CD14-positive monocyte (primary cell): ENCODE results near the gene FBXO11. TPM values are rescaled to one million over a fixed set of nuclear protein-coding genes. Genes with fewer than 3 reads are reported as not detected.

Experiments used
- DNase-seq, 3 donors: peaks; one replicate each; pipeline ENCODE4 v3.0.0-alpha.2; 2011 to 2022
- H2AFZ ChIP-seq: 2 replicates; pipeline ENCODE4 v1.6.0; 2012; ENCODE audit warnings: mild to moderate bottlenecking, low read depth, low read length, inconsistent platforms; ENCODE audit not compliant: insufficient read depth, poor library complexity, severe bottlenecking
- H3K27ac ChIP-seq, 2 donors: 1 replicate in 1 of 2; 2 replicates in 1 of 2; pipeline ENCODE4 v1.5.1; 2012 to 2013; ENCODE audit warnings: low read length in 2 of 2, control low read depth in 1 of 2, inconsistent platforms in 1 of 2, low read depth in 1 of 2, mild to moderate bottlenecking in 1 of 2
- H3K27me3 ChIP-seq, 2 donors: one replicate each; pipeline versions ENCODE4 v1.6.0 to v1.6.1; 2011 to 2013; ENCODE audit warnings: low read length in 2 of 2; ENCODE audit not compliant: control insufficient read depth in 2 of 2, insufficient read depth in 2 of 2
- H3K36me3 ChIP-seq, 2 donors: replicated peaks in 1 of 2; 1 replicate in 1 of 2; 2 replicates in 1 of 2; pipeline versions ENCODE4 v1.5.1 to v1.6.1; 2012 to 2013; ENCODE audit warnings: low read length in 2 of 2, control low read depth in 1 of 2, inconsistent platforms in 1 of 2, mild to moderate bottlenecking in 1 of 2; ENCODE audit not compliant: insufficient read depth in 2 of 2, control insufficient read depth in 1 of 2
- H3K4me1 ChIP-seq, 2 donors: 1 replicate in 1 of 2; 2 replicates in 1 of 2; pipeline versions ENCODE4 v1.5.1 to v1.6.1; 2012 to 2013; ENCODE audit warnings: low read length in 2 of 2, control low read depth in 1 of 2, inconsistent platforms in 1 of 2, mild to moderate bottlenecking in 1 of 2, moderate library complexity in 1 of 2; ENCODE audit not compliant: insufficient read depth in 2 of 2, control insufficient read depth in 1 of 2
- H3K4me2 ChIP-seq: replicated peaks from 2 replicates; pipeline ENCODE3; 2012; ENCODE audit warnings: low read length, moderate library complexity, mild to moderate bottlenecking; ENCODE audit not compliant: poor library complexity, severe bottlenecking; ENCODE audit errors: extremely low read depth
- H3K4me3 ChIP-seq, 3 experiments: fragments of 200-600 bp in 1 of 3; sonication (generic) in 1 of 3; replicated peaks in 1 of 3; 1 replicate in 2 of 3; 2 replicates in 1 of 3; pipeline ENCODE4 v1.5.1; 2011 to 2013; ENCODE audit warnings: low read length in 3 of 3, mild to moderate bottlenecking in 3 of 3, control low read depth in 2 of 3, low read depth in 2 of 3, inconsistent platforms in 1 of 3, moderate library complexity in 1 of 3
- H3K79me2 ChIP-seq: 2 replicates; pipeline ENCODE4 v1.6.0; 2012; ENCODE audit warnings: mild to moderate bottlenecking, control low read depth, inconsistent platforms, low read length, moderate library complexity; ENCODE audit not compliant: insufficient read depth
- H3K9ac ChIP-seq: 2 replicates; pipeline ENCODE4 v1.6.0; 2017; ENCODE audit warnings: low read length, mild to moderate bottlenecking; ENCODE audit not compliant: insufficient read depth, poor library complexity, severe bottlenecking
- H3K9me3 ChIP-seq, 2 donors: replicated peaks in 1 of 2; 1 replicate in 1 of 2; 2 replicates in 1 of 2; pipeline versions ENCODE4 v1.5.1 to v1.6.1; 2012 to 2013; ENCODE audit warnings: low read length in 2 of 2, control low read depth in 1 of 2; ENCODE audit not compliant: control insufficient read depth in 1 of 2, insufficient read depth in 1 of 2
- H4K20me1 ChIP-seq: 2 replicates; pipeline ENCODE4 v1.6.0; 2012; ENCODE audit warnings: mild to moderate bottlenecking, low read length, control low read depth, moderate library complexity; ENCODE audit not compliant: insufficient read depth
- H3K27ac Mint-ChIP-seq, 7 donors: one replicate each; pipeline ENCODE4 v1.8.0; 2020; ENCODE audit warnings: mild to moderate bottlenecking in 7 of 7, mixed read lengths in 7 of 7, moderate library complexity in 6 of 7, inconsistent platforms in 2 of 7
- H3K27me3 Mint-ChIP-seq, 3 donors: one replicate each; pipeline ENCODE4 v1.8.0; 2021 to 2022; ENCODE audit warnings: low read depth in 3 of 3, mild to moderate bottlenecking in 3 of 3, mixed read lengths in 3 of 3, moderate library complexity in 3 of 3, inconsistent platforms in 1 of 3
- H3K36me3 Mint-ChIP-seq, 2 donors: one replicate each; pipeline ENCODE4 v1.8.0; 2020; ENCODE audit warnings: mixed read lengths in 2 of 2, inconsistent platforms in 1 of 2, mild to moderate bottlenecking in 1 of 2
- H3K4me1 Mint-ChIP-seq: one replicate; pipeline ENCODE4 v1.8.0; 2020; ENCODE audit warnings: mild to moderate bottlenecking, mixed read lengths
- H3K4me3 Mint-ChIP-seq, 2 donors: one replicate each; pipeline ENCODE4 v1.8.0; 2020; ENCODE audit warnings: mild to moderate bottlenecking in 2 of 2, mixed read lengths in 2 of 2, moderate library complexity in 1 of 2
- H3K9me3 Mint-ChIP-seq, 7 donors: one replicate each; pipeline ENCODE4 v1.8.0; 2020 to 2022; ENCODE audit warnings: mixed read lengths in 7 of 7, mild to moderate bottlenecking in 6 of 7, moderate library complexity in 6 of 7, inconsistent platforms in 2 of 7
- WGBS: methylation state at CpG from one replicate; pipeline ENCODE4 v1.1.5; 2013; ENCODE audit warnings: missing lambda C conversion rate; ENCODE audit not compliant: insufficient coverage; 5-methylcytosine and 5-hydroxymethylcytosine counted together
- intact Hi-C, 2 donors: fragments of 100-400 bp; cut with micrococcal nuclease; formaldehyde crosslinking; loops; one replicate each; pipeline versions ENCODE4 v1.15.0 to v1.15.1; 2023
- polyA plus RNA-seq, 3 donors: library from polyadenylated mRNA; depleted of rRNA in 1 of 3; unstranded in 2 of 3; stranded (reverse) in 1 of 3; fragments of 300-500 nt in 2 of 3; fragments of >200 nt in 1 of 3; fragmentation: Illumina TruSeq in 2 of 3; gene quantifications; 1 replicate in 2 of 3; 2 replicates in 1 of 3; pipeline ENCODE4 v1.2.3, GENCODE V29; 2012 to 2021
- TF ChIP-seq, protein P1 (sequence below): fragments of 200-600 bp; IDR thresholded peaks from one replicate; pipeline ENCODE4 v1.8.0; 2022; ENCODE audit warnings: antibody characterized with exemption, mild to moderate bottlenecking

Gene FBXO11
- polyA plus RNA-seq, 3 donors: 2.2 to 51.3 (median 4.6) TPM

DNA sequence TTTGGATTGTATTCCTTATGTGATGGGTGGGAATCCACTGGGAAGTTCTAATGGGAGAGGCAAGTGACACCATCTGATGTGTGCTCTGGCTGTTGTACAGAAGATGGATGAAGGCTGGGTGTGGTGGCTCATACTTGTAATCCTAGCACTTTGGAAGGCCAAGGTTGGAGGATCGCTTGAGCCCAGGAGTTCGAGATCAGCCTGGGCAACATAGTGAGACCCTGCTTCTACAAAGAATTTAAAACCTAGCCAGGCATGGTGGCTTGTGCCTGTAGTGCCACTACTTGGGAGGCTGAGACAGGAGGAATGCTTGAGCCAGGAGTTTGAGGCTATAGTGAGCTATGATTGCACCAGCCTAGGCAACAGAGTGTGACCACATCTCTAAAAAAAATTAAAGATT, 134.0 kb downstream of the FBXO11 start:
- Mint-ChIP-seq H3K27me3 (peaks cover 1 to 7% (median 5%) of the 10 kb centered on the region in 3 donors), H3K4me3 (no peak overlapping the region), H3K9me3 (peaks cover 3 to 5% (median 4%) of the 10 kb centered on the region in 7 donors), H3K4me1 (peaks cover 10% of the 10 kb centered on the region), H3K27ac (no peak overlapping the region), H3K36me3 (no peaks in the 10 kb centered on the region)
- Histone ChIP-seq H3K36me3 (no peaks in the 10 kb centered on the region), H3K27me3 (no peaks in the 10 kb centered on the region), H3K79me2 (no peaks in the 10 kb centered on the region), H3K4me1 (peaks cover 0 to 6% of the 10 kb centered on the region in 2 donors), H3K27ac (no peak overlapping the region), H3K4me3 (no peak overlapping the region), H2AFZ (no peak overlapping the region), H4K20me1 (no peaks in the 10 kb centered on the region), H3K4me2 (no peak overlapping the region), H3K9ac (no peak overlapping the region), H3K9me3 (peaks cover 0 to 3% of the 10 kb centered on the region in 2 donors)
- intact Hi-C loops: no loop called here
- DNase-seq: no peak
- WGBS: no CpG with 5 or more reads among the region's 2 CpGs
- TF ChIP-seq, protein P1, sequence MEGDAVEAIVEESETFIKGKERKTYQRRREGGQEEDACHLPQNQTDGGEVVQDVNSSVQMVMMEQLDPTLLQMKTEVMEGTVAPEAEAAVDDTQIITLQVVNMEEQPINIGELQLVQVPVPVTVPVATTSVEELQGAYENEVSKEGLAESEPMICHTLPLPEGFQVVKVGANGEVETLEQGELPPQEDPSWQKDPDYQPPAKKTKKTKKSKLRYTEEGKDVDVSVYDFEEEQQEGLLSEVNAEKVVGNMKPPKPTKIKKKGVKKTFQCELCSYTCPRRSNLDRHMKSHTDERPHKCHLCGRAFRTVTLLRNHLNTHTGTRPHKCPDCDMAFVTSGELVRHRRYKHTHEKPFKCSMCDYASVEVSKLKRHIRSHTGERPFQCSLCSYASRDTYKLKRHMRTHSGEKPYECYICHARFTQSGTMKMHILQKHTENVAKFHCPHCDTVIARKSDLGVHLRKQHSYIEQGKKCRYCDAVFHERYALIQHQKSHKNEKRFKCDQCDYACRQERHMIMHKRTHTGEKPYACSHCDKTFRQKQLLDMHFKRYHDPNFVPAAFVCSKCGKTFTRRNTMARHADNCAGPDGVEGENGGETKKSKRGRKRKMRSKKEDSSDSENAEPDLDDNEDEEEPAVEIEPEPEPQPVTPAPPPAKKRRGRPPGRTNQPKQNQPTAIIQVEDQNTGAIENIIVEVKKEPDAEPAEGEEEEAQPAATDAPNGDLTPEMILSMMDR: no peak

DNA sequence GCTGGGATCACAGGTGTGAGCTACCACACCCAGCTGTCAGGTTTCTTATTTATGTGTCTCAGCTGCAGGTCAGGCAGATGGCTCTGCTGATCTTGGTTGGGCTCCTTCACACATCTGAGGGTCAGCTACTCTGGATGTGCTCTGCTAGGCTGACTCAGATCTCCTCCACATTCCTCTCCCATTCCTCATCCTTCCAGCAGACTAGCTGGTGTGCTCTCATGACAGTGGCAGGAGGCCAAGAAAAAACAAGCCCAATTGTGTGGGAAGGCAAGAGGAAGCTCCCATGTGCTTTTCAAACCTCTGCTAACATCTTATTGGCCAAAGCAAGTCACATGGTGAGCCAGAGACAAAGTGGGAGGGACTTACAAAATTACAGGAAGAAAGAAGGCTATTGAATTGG, 135.1 kb downstream of the FBXO11 start:
- no peak overlapping the region for H3K27ac ChIP-seq
- peaks cover 10% of the 10 kb centered on the region for H3K4me1 Mint-ChIP-seq
- peak overlapping the region; percentile 50 for H2AFZ ChIP-seq

More for the DNA sequence above, 135.1 kb downstream of the FBXO11 start:
- Histone ChIP-seq H4K20me1 (no peaks in the 10 kb centered on the region), H3K4me2 (no peak overlapping the region), H3K4me1 (peaks cover 0 to 6% of the 10 kb centered on the region in 2 donors), H3K79me2 (no peaks in the 10 kb centered on the region), H3K27me3 (no peaks in the 10 kb centered on the region), H3K9ac (no peak overlapping the region), H3K9me3 (peaks cover 0 to 3% of the 10 kb centered on the region in 2 donors), H3K4me3 (no peak overlapping the region), H3K36me3 (no peaks in the 10 kb centered on the region)
- H3K27me3 Mint-ChIP-seq: peaks cover 1 to 10% (median 5%) of the 10 kb centered on the region in 3 donors
- TF ChIP-seq, protein P1: no peak
- no peak overlapping the region for H3K4me3 Mint-ChIP-seq
- no peak for DNase-seq
- H3K36me3 Mint-ChIP-seq: no peaks in the 10 kb centered on the region
- peaks cover 3 to 5% (median 4%) of the 10 kb centered on the region in 7 donors for H3K9me3 Mint-ChIP-seq
- H3K27ac Mint-ChIP-seq: no peak overlapping the region
- intact Hi-C loops: no loop called here
